ENCODE results near the gene SDF4.

SDF4 gene

DNA sequence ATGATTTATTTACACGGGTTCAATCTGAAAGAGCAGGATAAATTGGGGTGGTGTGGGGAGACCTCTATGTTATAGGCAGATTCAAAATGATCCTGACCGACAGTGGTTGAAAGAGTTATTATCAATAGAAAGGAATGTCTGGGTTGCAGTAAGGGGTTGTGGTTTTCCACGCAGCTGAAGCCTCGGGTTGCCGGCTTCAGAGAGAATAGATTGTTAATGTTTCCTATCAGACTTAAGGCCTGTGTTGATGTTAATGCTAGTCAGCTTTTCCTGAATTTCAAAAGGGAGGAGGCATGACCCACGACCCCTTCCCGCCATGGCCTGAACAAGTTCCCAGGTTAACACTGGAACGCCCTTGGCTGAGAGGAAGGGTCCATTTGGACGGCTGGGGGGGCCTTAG, 44.0 kb upstream of the SDF4 start:
- Histone ChIP-seq H3K27ac (ENCODE audit: extremely low read depth, low read depth, low read length) (no peak overlapping the region), H3K36me3 (ENCODE audit: control insufficient read depth in 2 of 2, insufficient read depth in 1 of 2, low read length in 2 of 2) (peaks cover 4 to 20% of the 10 kb centered on the region in 2 experiments; a peak in 2 of 3 replicates), H3K4me1 (ENCODE audit: control insufficient read depth, insufficient read depth, low read length) (0 out of 2 replicates have a peak, but pooled peaks cover 4% of the 10 kb centered on the region), H3K4me3 (ENCODE audit: low read depth, low read length) (no peak overlapping the region), H3K9me3 (ENCODE audit: control insufficient read depth, insufficient read depth, low read depth, low read length) (no peaks in the 10 kb centered on the region)
- POLR2A ChIA-PET: interaction anchor here (1.1 kb wide), 1 partner anchor 29 kb away, joined by 3 read pairs; no protein-coding TSS in a partner anchor
- CTCF ChIA-PET: interaction anchor here (0.6 to 1.2 kb wide), 2 partner anchors 7 to 15 kb away, joined by 3 to 4 read pairs; no protein-coding TSS in a partner anchor
- TF ChIP-seq PRDM2 (tag by site-specific recombination; IDR thresholded peaks at IDR 0.05; ENCODE audit: borderline replicate concordance): no peak

DNA sequence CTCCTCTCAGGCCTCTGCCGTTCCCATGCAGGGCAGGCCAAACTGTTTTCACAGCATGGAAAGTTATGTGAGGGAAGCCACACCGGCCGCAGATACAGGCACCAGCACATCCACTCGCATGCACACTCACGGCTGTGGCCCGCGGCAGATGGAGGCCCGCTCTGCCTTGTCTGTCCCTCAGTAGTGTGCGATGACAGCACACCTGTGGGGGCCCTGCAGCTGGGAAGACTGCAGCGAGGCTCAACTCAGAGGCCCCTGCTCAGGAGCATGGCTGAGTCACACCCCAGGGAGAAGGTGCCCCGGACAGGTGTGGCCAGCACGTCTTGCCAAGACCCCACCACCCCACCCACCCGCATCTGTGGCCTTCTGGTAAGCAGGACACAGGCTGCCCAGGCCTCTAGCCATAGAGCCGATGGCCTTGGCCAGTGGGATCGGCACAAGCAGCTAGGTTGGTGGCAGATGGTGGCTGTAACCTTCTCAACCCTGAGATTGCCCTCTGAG, 43.2 kb upstream of the SDF4 start:
- Histone ChIP-seq H3K4me3 (ENCODE audit: low read depth, low read length) (no peak overlapping the region), H3K4me1 (ENCODE audit: control insufficient read depth, insufficient read depth, low read length) (0 out of 2 replicates have a peak, but pooled peaks cover 4% of the 10 kb centered on the region), H3K9me3 (ENCODE audit: control insufficient read depth, insufficient read depth, low read depth, low read length) (no peaks in the 10 kb centered on the region), H3K27ac (ENCODE audit: extremely low read depth, low read depth, low read length) (no peak overlapping the region), H3K36me3 (ENCODE audit: control insufficient read depth in 2 of 2, insufficient read depth in 1 of 2, low read length in 2 of 2) (peaks cover 4 to 28% of the 10 kb centered on the region in 2 experiments; a peak in 2 of 3 replicates)
- CTCF ChIA-PET: interaction anchor here (0.6 to 0.8 kb wide), 2 partner anchors 8 to 11 kb away, joined by 3 read pairs; no protein-coding TSS in a partner anchor
- POLR2A ChIA-PET: no interaction called here
- TF ChIP-seq ZNF16 (tag by site-specific recombination; IDR thresholded peaks at IDR 0.05; ENCODE audit: low read depth): no peak
- TF ChIP-seq, protein P1, sequence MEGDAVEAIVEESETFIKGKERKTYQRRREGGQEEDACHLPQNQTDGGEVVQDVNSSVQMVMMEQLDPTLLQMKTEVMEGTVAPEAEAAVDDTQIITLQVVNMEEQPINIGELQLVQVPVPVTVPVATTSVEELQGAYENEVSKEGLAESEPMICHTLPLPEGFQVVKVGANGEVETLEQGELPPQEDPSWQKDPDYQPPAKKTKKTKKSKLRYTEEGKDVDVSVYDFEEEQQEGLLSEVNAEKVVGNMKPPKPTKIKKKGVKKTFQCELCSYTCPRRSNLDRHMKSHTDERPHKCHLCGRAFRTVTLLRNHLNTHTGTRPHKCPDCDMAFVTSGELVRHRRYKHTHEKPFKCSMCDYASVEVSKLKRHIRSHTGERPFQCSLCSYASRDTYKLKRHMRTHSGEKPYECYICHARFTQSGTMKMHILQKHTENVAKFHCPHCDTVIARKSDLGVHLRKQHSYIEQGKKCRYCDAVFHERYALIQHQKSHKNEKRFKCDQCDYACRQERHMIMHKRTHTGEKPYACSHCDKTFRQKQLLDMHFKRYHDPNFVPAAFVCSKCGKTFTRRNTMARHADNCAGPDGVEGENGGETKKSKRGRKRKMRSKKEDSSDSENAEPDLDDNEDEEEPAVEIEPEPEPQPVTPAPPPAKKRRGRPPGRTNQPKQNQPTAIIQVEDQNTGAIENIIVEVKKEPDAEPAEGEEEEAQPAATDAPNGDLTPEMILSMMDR (tag by site-specific recombination; IDR thresholded peaks at IDR 0.05): no peak
- TF ChIP-seq ZFHX2 (tag by site-specific recombination; conservative IDR thresholded peaks at IDR 0.05): no peak
- no peak for TF ChIP-seq ZNF704 (tag by site-specific recombination; IDR thresholded peaks at IDR 0.05)
- no peak for TF ChIP-seq ZNF121 (tag by site-specific recombination; IDR thresholded peaks at IDR 0.05)
- TF ChIP-seq ZSCAN16 (tag by site-specific recombination; IDR thresholded peaks at IDR 0.05): no peak
- no peak for TF ChIP-seq MZF1 (tag by site-specific recombination; IDR thresholded peaks at IDR 0.05; ENCODE audit: borderline replicate concordance)
- no peak for TF ChIP-seq ZBTB20 (tag by site-specific recombination; IDR thresholded peaks at IDR 0.05)
- TF ChIP-seq HOXD13 (CRISPR knock-in tag; IDR thresholded peaks at IDR 0.05; ENCODE audit: borderline replicate concordance): no peak
- TF ChIP-seq, protein P2, sequence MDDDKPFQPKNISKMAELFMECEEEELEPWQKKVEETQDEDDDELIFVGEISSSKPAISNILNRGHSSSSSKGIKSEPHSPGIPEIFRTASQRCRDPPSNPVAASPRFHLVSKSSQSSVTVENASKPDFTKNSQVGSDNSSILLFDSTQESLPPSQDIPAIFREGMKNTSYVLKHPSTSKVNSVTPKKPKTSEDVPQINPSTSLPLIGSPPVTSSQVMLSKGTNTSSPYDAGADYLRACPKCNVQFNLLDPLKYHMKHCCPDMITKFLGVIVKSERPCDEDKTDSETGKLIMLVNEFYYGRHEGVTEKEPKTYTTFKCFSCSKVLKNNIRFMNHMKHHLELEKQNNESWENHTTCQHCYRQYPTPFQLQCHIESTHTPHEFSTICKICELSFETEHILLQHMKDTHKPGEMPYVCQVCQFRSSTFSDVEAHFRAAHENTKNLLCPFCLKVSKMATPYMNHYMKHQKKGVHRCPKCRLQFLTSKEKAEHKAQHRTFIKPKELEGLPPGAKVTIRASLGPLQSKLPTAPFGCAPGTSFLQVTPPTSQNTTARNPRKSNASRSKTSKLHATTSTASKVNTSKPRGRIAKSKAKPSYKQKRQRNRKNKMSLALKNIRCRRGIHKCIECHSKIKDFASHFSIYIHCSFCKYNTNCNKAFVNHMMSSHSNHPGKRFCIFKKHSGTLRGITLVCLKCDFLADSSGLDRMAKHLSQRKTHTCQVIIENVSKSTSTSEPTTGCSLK (tag by site-specific recombination; IDR thresholded peaks at IDR 0.05): no peak
